ENCODE measurements around the gene TIMM17A. TPM values are rescaled to one million over a fixed set of nuclear protein-coding genes. Genes with fewer than 3 reads are reported as not detected.
A peak's percentile ranks its signal among the peaks of the same experiment; 100 is the strongest.

Gene TIMM17A
- total RNA-seq, 1 experiment from 2014 or later = 60.4 TPM

DNA sequence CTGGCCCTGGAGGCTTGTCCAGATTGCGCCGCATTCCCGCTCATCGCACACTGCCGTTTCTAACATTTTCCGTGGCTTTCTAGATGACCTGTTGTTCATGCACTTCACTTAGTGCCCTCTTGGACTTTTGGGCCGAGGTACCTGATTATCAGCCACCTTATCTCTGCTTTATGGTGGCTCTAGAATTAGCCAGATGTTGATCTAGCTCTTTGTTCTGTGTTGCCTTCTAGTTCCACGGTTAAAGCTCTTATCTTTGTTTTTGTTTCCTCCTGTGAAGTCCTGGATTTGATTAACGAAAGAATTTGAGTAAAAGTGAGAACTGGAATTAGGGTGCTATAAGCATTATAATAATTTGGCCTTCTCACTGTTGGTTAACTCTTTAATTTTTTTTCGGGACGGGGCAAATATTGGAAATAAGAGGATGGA lies 28.1 kb downstream of the TIMM17A start:
- intact Hi-C loops (cut with micrococcal nuclease; ENCODE audit: unreplicated experiment) = loop anchor here (2.0 kb wide), 1 partner anchor 25 kb away; no protein-coding TSS in a partner anchor
- H3K27me3 ChIP-seq (ENCODE audit: insufficient read depth, low read depth) = no peaks in the 10 kb centered on the region
- POLR2A ChIA-PET (ENCODE audit: unreplicated experiment) = interaction anchor here (0.6 to 0.8 kb wide), 4 partner anchors 17 to 185 kb away, joined by 4 to 16 read pairs (median 4); no protein-coding TSS in a partner anchor

DNA sequence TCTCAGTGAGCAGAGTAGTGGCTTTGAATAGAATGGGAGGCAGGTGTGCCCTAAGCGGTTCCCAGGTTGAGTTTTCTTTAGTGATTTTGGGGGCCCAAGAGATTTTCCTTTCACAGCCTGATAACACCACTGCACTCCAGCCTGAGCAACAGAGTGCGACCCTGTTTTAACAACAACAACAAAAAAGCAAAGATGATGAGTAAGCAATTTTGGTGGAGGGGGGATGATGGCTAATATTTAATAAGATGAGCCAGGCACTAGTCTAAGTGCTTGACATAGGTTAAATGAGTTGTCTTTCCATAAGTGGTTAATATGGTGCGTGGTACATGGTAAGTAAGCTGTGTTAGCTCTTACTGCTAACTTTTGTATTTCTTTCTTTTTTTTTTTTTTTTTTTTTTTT lies 29.1 kb downstream of the TIMM17A start:
- H2AFZ ChIP-seq = no peak overlapping the region
- H3K4me1 ChIP-seq (replicated peaks; ENCODE audit: insufficient read depth) = peaks cover 14% of the 10 kb centered on the region
- intact Hi-C loops (cut with micrococcal nuclease; ENCODE audit: unreplicated experiment) = no loop called here
- DNase-seq = no peak
- BruUV-seq (replicated peaks) = no TSS peak
- H3K36me3 ChIP-seq (ENCODE audit: low read depth) = peaks cover 8% of the 10 kb centered on the region; the same call in 1 of the 2 replicates
- H3K9me3 ChIP-seq (ENCODE audit: insufficient read depth, low read depth) = no peaks in the 10 kb centered on the region
- H3K4me3 ChIP-seq = peak overlapping the region; percentile 72; the same call in 1 of the 2 replicates
- TF ChIP-seq, protein P1, sequence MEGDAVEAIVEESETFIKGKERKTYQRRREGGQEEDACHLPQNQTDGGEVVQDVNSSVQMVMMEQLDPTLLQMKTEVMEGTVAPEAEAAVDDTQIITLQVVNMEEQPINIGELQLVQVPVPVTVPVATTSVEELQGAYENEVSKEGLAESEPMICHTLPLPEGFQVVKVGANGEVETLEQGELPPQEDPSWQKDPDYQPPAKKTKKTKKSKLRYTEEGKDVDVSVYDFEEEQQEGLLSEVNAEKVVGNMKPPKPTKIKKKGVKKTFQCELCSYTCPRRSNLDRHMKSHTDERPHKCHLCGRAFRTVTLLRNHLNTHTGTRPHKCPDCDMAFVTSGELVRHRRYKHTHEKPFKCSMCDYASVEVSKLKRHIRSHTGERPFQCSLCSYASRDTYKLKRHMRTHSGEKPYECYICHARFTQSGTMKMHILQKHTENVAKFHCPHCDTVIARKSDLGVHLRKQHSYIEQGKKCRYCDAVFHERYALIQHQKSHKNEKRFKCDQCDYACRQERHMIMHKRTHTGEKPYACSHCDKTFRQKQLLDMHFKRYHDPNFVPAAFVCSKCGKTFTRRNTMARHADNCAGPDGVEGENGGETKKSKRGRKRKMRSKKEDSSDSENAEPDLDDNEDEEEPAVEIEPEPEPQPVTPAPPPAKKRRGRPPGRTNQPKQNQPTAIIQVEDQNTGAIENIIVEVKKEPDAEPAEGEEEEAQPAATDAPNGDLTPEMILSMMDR (conservative IDR thresholded peaks at IDR 0.05) = no peak
- TF ChIP-seq EZH2 (IDR thresholded peaks at IDR 0.05; ENCODE audit: low read depth) = no peak
- POLR2A ChIA-PET (ENCODE audit: unreplicated experiment) = interaction anchor here (0.7 kb wide), 2 partner anchors 169 to 188 kb away, joined by 4 to 23 read pairs; no protein-coding TSS in a partner anchor
- CTCF ChIA-PET = interaction anchor here (0.6 to 0.7 kb wide), 2 partner anchors 29 to 98 kb away, joined by 4 read pairs; no protein-coding TSS in a partner anchor
- H3K27me3 ChIP-seq (ENCODE audit: insufficient read depth, low read depth) = no peaks in the 10 kb centered on the region
- no peaks in the 10 kb centered on the region for H3K9me2 ChIP-seq (ENCODE audit: insufficient read depth)
- peaks cover 39% of the 10 kb centered on the region for H3K79me2 ChIP-seq (ENCODE audit: low read depth)
- peak overlapping the region; percentile 86 for H3K4me2 ChIP-seq
- peaks cover 13% of the 10 kb centered on the region; the same call in 1 of the 2 replicates for H3F3A ChIP-seq (ENCODE audit: insufficient read depth, low read depth)
- H3K27ac ChIP-seq = no peak overlapping the region
- H4K20me1 ChIP-seq (ENCODE audit: insufficient read depth) = no peaks in the 10 kb centered on the region

More for the DNA sequence above, 28.1 kb downstream of the TIMM17A start:
- Histone ChIP-seq H3K4me2 (peak overlapping the region; percentile 86), H3F3A (ENCODE audit: insufficient read depth, low read depth) (peaks cover 13% of the 10 kb centered on the region; the same call in 1 of the 2 replicates), H3K4me1 (replicated peaks; ENCODE audit: insufficient read depth) (peaks cover 14% of the 10 kb centered on the region), H2AFZ (peak overlapping the region; percentile 71), H3K9me3 (ENCODE audit: insufficient read depth, low read depth) (no peaks in the 10 kb centered on the region), H3K79me2 (ENCODE audit: low read depth) (peaks cover 39% of the 10 kb centered on the region), H3K4me3 (peak overlapping the region; percentile 72), H3K36me3 (ENCODE audit: low read depth) (no peaks in the 10 kb centered on the region), H3K9me2 (ENCODE audit: insufficient read depth) (no peaks in the 10 kb centered on the region), H4K20me1 (ENCODE audit: insufficient read depth) (no peaks in the 10 kb centered on the region), H3K27ac (peak overlapping the region; percentile 16)
- CTCF ChIA-PET = interaction anchor here (0.6 to 1.2 kb wide), 4 partner anchors 16 to 154 kb away, joined by 3 to 13 read pairs (median 3); partner anchors contain the start of genes GPR37L1 and IPO9
- DNase-seq = no peak
- BruUV-seq (replicated peaks) = no TSS peak
- TF ChIP-seq, protein P1 (conservative IDR thresholded peaks at IDR 0.05) = no peak
- TF ChIP-seq EZH2 (IDR thresholded peaks at IDR 0.05; ENCODE audit: low read depth) = no peak

DNA sequence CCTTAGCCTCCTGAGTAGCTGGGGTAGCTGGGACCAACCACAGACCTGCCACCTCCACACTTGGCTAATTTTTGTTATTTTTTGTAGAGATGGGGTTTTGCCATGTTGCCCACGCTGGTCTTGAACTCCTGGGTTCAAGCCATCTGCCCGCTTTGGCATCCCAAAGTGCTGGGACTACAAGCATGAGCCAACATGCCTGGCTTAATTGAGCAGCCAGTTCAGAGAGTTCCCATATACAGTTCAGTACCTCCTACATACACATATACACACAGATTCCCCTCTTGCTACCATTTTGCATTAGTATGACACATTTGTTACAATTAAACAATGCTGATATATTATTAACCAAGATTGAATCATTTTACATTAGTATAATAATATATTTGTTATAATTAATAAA lies 30.1 kb downstream of the TIMM17A start:
- Histone ChIP-seq H3K27me3 (ENCODE audit: insufficient read depth, low read depth) (no peaks in the 10 kb centered on the region), H3K4me2 (no peak overlapping the region), H2AFZ (no peak overlapping the region), H3F3A (ENCODE audit: insufficient read depth, low read depth) (peaks cover 13% of the 10 kb centered on the region; the same call in 1 of the 2 replicates), H3K27ac (no peak overlapping the region), H3K4me1 (replicated peaks; ENCODE audit: insufficient read depth) (peaks cover 14% of the 10 kb centered on the region), H4K20me1 (ENCODE audit: insufficient read depth) (no peaks in the 10 kb centered on the region), H3K9me3 (ENCODE audit: insufficient read depth, low read depth) (no peaks in the 10 kb centered on the region), H3K79me2 (ENCODE audit: low read depth) (peaks cover 39% of the 10 kb centered on the region), H3K9me2 (ENCODE audit: insufficient read depth) (no peaks in the 10 kb centered on the region), H3K36me3 (ENCODE audit: low read depth) (peaks cover 8% of the 10 kb centered on the region; the same call in 1 of the 2 replicates), H3K4me3 (no peak overlapping the region)
- no peak for DNase-seq
- intact Hi-C loops (cut with micrococcal nuclease; ENCODE audit: unreplicated experiment) = no loop called here
- no TSS peak for BruUV-seq (replicated peaks)
- TF ChIP-seq EZH2 (IDR thresholded peaks at IDR 0.05; ENCODE audit: low read depth) = no peak
- TF ChIP-seq, protein P1 (conservative IDR thresholded peaks at IDR 0.05) = no peak
- ChIA-PET POLR2A (ENCODE audit: unreplicated experiment) (interaction anchor here (0.6 kb wide), 1 partner anchor 14 kb away, joined by 11 read pairs; no protein-coding TSS in a partner anchor), CTCF (no interaction called here)
